Skeletal muscle satellite cell (primary cell): Measurements from ENCODE around the gene RGL1.

ENCODE experiments used
- H3K27me3 ChIP-seq: 2 replicates; pipeline ENCODE4 v1.7.0; 2013; ENCODE audit warnings: low read length; ENCODE audit not compliant: control insufficient read depth, insufficient read depth
- H3K36me3 ChIP-seq: 2 replicates; pipeline ENCODE4 v1.7.0; 2013; ENCODE audit warnings: mild to moderate bottlenecking, control low read depth, low read length; ENCODE audit not compliant: insufficient read depth
- H3K4me1 ChIP-seq: 2 replicates; pipeline ENCODE4 v1.7.0; 2013; ENCODE audit warnings: low read length; ENCODE audit not compliant: control insufficient read depth, insufficient read depth
- H3K4me2 ChIP-seq: 2 replicates; pipeline ENCODE4 v1.7.0; 2013; ENCODE audit warnings: mild to moderate bottlenecking, low read length
- H3K4me3 ChIP-seq: 2 replicates; pipeline ENCODE4 v1.7.0; 2013; ENCODE audit warnings: low read length
- H3K9ac ChIP-seq: 2 replicates; pipeline ENCODE4 v1.7.0; 2013; ENCODE audit warnings: mild to moderate bottlenecking, low read depth, low read length, moderate library complexity
- H3K9me3 ChIP-seq: replicated peaks from 2 replicates; pipeline ENCODE4 v1.7.0; 2013; ENCODE audit warnings: mild to moderate bottlenecking, control low read depth, low read length

The RGL1 gene

DNA sequence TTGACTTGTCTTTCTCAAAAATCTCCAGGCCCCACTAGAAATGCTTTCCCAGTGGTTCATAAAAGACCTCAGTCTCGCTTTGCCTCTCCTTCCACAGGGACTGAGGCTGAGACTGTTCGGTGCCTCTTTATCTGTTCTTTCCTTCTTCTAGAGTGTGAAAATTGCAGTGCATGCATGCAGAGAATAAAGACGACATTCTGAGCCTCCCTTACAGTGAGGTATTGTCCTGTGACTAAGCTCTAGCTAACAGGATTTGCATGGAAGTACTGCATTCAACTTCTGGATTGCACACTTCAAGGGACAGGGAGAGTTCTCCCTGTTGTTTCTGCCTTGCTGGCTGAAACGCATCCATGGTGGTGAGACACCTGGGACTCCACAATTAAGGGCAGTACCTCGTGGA lies 163.5 kb downstream of the RGL1 start:
- Histone ChIP-seq H3K27me3 (no peaks in the 10 kb centered on the region), H3K4me1 (no peaks in the 10 kb centered on the region), H3K4me3 (no peak overlapping the region), H3K9me3 (no peaks in the 10 kb centered on the region), H3K9ac (no peak overlapping the region), H3K36me3 (no peaks in the 10 kb centered on the region), H3K4me2 (no peak overlapping the region)

DNA sequence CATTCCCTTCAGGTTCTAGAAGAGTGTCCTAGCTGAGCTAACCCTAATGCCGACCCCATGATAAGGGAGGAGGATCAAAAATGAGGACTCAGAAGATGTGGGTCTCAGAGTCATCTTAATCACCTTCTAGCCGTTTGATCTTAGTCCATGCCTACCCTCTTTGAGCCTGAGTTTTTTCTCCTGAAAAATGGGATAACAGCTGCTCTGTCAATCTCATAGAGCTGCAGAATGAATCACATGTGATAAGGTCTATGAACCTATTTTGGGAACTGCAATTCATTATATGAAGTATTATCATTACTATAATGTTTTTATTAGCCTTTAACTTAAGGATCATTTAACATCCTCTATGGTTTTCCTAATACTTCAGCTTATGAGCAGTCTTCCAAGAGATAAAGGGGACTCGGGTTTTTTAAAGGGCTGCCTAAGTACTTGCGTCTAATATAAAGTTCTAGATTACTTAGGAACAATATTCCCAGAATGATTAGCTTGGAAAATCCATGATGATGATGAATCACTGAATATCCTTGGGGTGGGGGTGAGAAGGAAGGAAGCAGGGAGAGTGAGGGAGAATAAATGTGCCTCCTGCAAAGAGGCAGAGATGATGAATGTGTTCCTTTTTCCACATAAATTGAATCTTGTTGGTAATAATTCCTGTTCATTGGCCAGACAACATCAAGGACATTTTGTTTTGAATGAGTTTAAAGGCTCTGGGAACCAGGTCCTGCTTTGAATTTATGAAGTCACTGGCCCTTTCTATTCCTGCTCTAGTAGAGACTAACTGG lies 165.8 kb downstream of the RGL1 start:
- Histone ChIP-seq H3K4me1 (no peaks in the 10 kb centered on the region), H3K9ac (no peak overlapping the region), H3K4me3 (no peak overlapping the region), H3K9me3 (no peaks in the 10 kb centered on the region), H3K4me2 (no peak overlapping the region), H3K27me3 (no peaks in the 10 kb centered on the region), H3K36me3 (no peaks in the 10 kb centered on the region)

DNA sequence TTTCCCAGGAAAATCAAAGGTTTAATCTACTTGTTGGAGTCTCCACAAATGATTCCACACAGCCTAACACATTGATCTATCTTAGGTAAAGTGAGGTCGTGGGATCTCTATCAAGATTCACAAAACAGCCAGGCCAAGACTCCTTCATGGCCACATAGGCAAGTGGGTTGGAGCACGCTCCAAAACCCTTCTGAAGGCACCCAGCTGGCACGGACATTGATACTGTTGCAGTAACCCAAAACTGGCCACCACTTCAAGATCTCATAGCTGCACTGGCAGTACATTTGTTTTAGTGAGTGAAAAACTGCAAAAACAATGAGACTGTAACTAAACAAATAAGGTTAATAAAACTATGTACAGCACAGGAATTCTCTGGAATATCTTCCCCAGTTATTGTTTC lies 170.7 kb downstream of the RGL1 start:
- H3K9me3 ChIP-seq = no peaks in the 10 kb centered on the region

DNA sequence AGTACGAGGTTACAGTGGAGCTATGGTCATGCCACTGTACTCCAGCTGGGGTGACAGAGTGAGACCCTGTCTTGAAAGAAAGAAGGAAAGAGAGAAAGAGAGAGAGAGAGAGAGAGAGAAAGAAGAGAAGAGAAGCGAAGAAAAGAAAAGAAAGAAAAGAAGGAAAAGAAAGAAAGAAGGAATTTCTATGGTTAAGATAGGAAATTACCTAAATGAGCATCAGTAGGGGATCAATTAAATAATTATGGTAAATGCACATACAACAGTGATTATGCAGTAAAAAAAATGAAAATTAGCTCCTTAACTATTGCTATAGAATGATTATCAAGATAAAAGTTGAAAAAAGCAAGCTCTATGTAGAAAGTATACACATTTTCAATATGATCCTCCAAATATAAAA lies 172.8 kb downstream of the RGL1 start:
- no peaks in the 10 kb centered on the region for H3K4me1 ChIP-seq

More for the DNA sequence above, 170.7 kb downstream of the RGL1 start:
- Histone ChIP-seq H3K27me3 (no peaks in the 10 kb centered on the region), H3K4me3 (no peak overlapping the region), H3K4me1 (no peaks in the 10 kb centered on the region), H3K4me2 (no peak overlapping the region), H3K9ac (no peak overlapping the region), H3K36me3 (no peaks in the 10 kb centered on the region)

More for the DNA sequence above, 172.8 kb downstream of the RGL1 start:
- H3K9me3 ChIP-seq = no peaks in the 10 kb centered on the region
- no peaks in the 10 kb centered on the region for H3K27me3 ChIP-seq
- no peak overlapping the region for H3K4me2 ChIP-seq
- H3K9ac ChIP-seq = no peak overlapping the region
- H3K4me3 ChIP-seq = no peak overlapping the region
- H3K36me3 ChIP-seq = no peaks in the 10 kb centered on the region
